GM23338 (cell line): ENCODE results near the gene CANT1. TPM values are rescaled to one million over a fixed set of nuclear protein-coding genes. Genes with fewer than 3 reads are reported as not detected.

Source experiments
- CREB1 ChIP-seq: fragments of 250-450 bp; sonication (Bioruptor Pico); IDR thresholded peaks from 2 replicates; pipeline ENCODE4 v1.5.0; 2020; ENCODE audit warnings: low read depth, mild to moderate bottlenecking, moderate library complexity
- CTCF ChIP-seq, 2 experiments: fragments of 200-600 bp in 1 of 2; sonication (generic) in 1 of 2; conservative IDR thresholded peaks; 2 replicates each; pipeline versions ENCODE4 v1.5.1 to v1.6.1; 2016 to 2017; ENCODE audit warnings: antibody characterized with exemption in 2 of 2, low read depth in 2 of 2, mild to moderate bottlenecking in 2 of 2, moderate library complexity in 1 of 2
- EZH2phosphoT487 ChIP-seq: fragments of 200-600 bp; sonication (generic); IDR thresholded peaks from one replicate; pipeline ENCODE4 v1.8.1; 2018; ENCODE audit warnings: antibody characterized with exemption; ENCODE audit not compliant: unreplicated experiment
- JUNB ChIP-seq: IDR thresholded peaks from one replicate; pipeline ENCODE4 v1.6.1; 2016; ENCODE audit warnings: antibody characterized with exemption; ENCODE audit not compliant: unreplicated experiment
- REST ChIP-seq: IDR thresholded peaks from one replicate; pipeline ENCODE4 v1.6.1; 2018; ENCODE audit warnings: antibody characterized with exemption; ENCODE audit not compliant: unreplicated experiment
- ZNF462 ChIP-seq: fragments of 250-450 bp; sonication (Bioruptor Pico); IDR thresholded peaks from 2 replicates; pipeline ENCODE4 v1.5.0; 2020; ENCODE audit warnings: mild to moderate bottlenecking, moderate library complexity
- polyA plus RNA-seq: library from polyadenylated mRNA; unstranded; fragments of >200 nt; fragmentation: Nextera tagmentation; extraction: Ambion mirVana; gene quantifications from 2 replicates; pipeline ENCODE4 v1.2.1, GENCODE V29; 2016
- total RNA-seq: library from RNA; depleted of rRNA; stranded (reverse); fragments of >200 nt; shearing (Covaris generic); gene quantifications from 2 replicates; pipeline ENCODE4 v1.2.3, GENCODE V29; 2014

The CANT1 gene
- total and polyA plus RNA-seq, 2 experiments from 2014 or later: 5.9 to 38.8 TPM

- TF ChIP-seq ZNF462 (CRISPR knock-in tag) (no peak), EZH2phosphoT487 (no peak), JUNB (no peak), CREB1 (CRISPR knock-in tag) (no peak), REST (no peak), CTCF (conservative IDR thresholded peaks at IDR 0.05; ENCODE audit: low read depth in 2 of 2) (no peak)
Observed at GRCh38 chr17:78973196-78973595, 36.4 kb downstream of the CANT1 start (continued).
